Endothelial cell of umbilical vein (primary cell): Measurements from ENCODE around the gene SKOR2. TPM values are rescaled to one million over a fixed set of nuclear protein-coding genes. Genes with fewer than 3 reads are reported as not detected.

Experiments
- BruUV-seq: library from RNA; stranded (reverse); fragments of 400-500 nt; replicated peaks from 2 replicates; lab custom pipeline; 2021; lab: Mats Ljungman, UMichigan
- CTCF ChIA-PET: fragments of 300-600, 350-600 bp; sonication (Branson Sonifier 250); formaldehyde crosslinking; loops from one replicate; lab custom pipeline; 2021; ENCODE audit warnings: antibody characterized with exemption, inconsistent platforms; lab: Charles Lee
- POLR2A ChIA-PET: fragments of 300-600, 350-600 bp; sonication (Branson Sonifier 250); formaldehyde crosslinking; loops from one replicate; lab custom pipeline; 2021; ENCODE audit warnings: antibody characterized with exemption, inconsistent platforms; lab: Charles Lee
- DNase-seq: peaks from one replicate; pipeline ENCODE4 v3.0.0-alpha.2; 2011; ENCODE audit warnings: low read depth, low spot score
- FAIRE-seq: peaks from 2 replicates; lab custom pipeline; 2011; peaks lifted over from hg19 to GRCh38; lab: Jason Lieb, UNC
- H2AFZ ChIP-seq: 2 replicates; pipeline ENCODE4 v1.6.0; 2012; ENCODE audit warnings: low read depth, low read length, control low read depth, inconsistent platforms
- H3K27ac ChIP-seq: 2 replicates; pipeline ENCODE4 v1.5.1; 2011; ENCODE audit warnings: low read depth, mild to moderate bottlenecking, control low read depth, low read length, moderate library complexity; ENCODE audit not compliant: insufficient read depth
- H3K27me3 ChIP-seq, 2 experiments: 2 replicates each; pipeline versions ENCODE4 v1.6.0 to v1.6.1; 2011; ENCODE audit warnings: low read length in 2 of 2, mixed read lengths in 1 of 2; ENCODE audit not compliant: control insufficient read depth in 2 of 2, insufficient read depth in 2 of 2
- H3K36me3 ChIP-seq, 2 experiments: 2 replicates in 1 of 2; 3 replicates in 1 of 2; pipeline ENCODE4 v1.5.1; 2011; ENCODE audit warnings: low read length in 2 of 2, mild to moderate bottlenecking in 1 of 2, moderate library complexity in 1 of 2; ENCODE audit not compliant: control insufficient read depth in 2 of 2, insufficient read depth in 2 of 2; ENCODE audit errors: extremely low read depth in 1 of 2
- H3K4me1 ChIP-seq: 3 replicates; pipeline ENCODE4 v1.5.1; 2011; ENCODE audit warnings: mild to moderate bottlenecking, low read length; ENCODE audit not compliant: control insufficient read depth, insufficient read depth; ENCODE audit errors: extremely low read depth
- H3K4me2 ChIP-seq: 2 replicates; pipeline ENCODE4 v1.6.1; 2011; ENCODE audit warnings: low read length, control low read depth, mixed read lengths; ENCODE audit not compliant: insufficient read depth
- H3K4me3 ChIP-seq, 3 experiments: fragments of 200-600 bp in 1 of 3; sonication (generic), shearing (Covaris generic) in 1 of 3; replicated peaks in 1 of 3; 2 replicates each; pipeline ENCODE4 v1.5.1; 2011 to 2016; ENCODE audit warnings: control low read depth in 3 of 3, low read length in 3 of 3, mild to moderate bottlenecking in 2 of 3, inconsistent platforms in 1 of 3, low read depth in 1 of 3, moderate library complexity in 1 of 3; ENCODE audit not compliant: insufficient read depth in 1 of 3
- H3K79me2 ChIP-seq: 2 replicates; pipeline ENCODE4 v1.6.0; 2012; ENCODE audit warnings: low read length, inconsistent platforms; ENCODE audit not compliant: control insufficient read depth, insufficient read depth
- H3K9ac ChIP-seq: replicated peaks from 2 replicates; pipeline ENCODE3; 2011; ENCODE audit warnings: low read length, control low read depth; ENCODE audit not compliant: insufficient read depth; ENCODE audit errors: extremely low read depth
- H3K9me1 ChIP-seq: replicated peaks from 3 replicates; pipeline ENCODE4 v1.6.0; 2011; ENCODE audit warnings: mild to moderate bottlenecking, low read length; ENCODE audit not compliant: control insufficient read depth, insufficient read depth; ENCODE audit errors: extremely low read depth
- H3K9me3 ChIP-seq: replicated peaks from 2 replicates; pipeline ENCODE4 v1.5.1; 2012; ENCODE audit warnings: low read length, inconsistent platforms; ENCODE audit not compliant: control insufficient read depth, insufficient read depth
- H4K20me1 ChIP-seq: replicated peaks from 2 replicates; pipeline ENCODE3; 2011; ENCODE audit warnings: mild to moderate bottlenecking, low read length; ENCODE audit not compliant: control insufficient read depth, insufficient read depth; ENCODE audit errors: extremely low read depth
- CTCF ChIP-seq, 2 donors: IDR thresholded peaks; 1 replicate in 1 of 2; 2 replicates in 1 of 2; pipeline ENCODE4 v1.5.1; 2011; ENCODE audit warnings: low read length in 2 of 2, mild to moderate bottlenecking in 2 of 2, moderate library complexity in 2 of 2, control low read depth in 1 of 2, inconsistent platforms in 1 of 2, low read depth in 1 of 2; ENCODE audit not compliant: insufficient read depth in 1 of 2; ENCODE audit errors: extremely low read depth in 1 of 2
- EZH2 ChIP-seq: IDR thresholded peaks from 2 replicates; pipeline ENCODE4 v1.6.1; 2012; ENCODE audit warnings: borderline replicate concordance, low read depth, mild to moderate bottlenecking, moderate library complexity, low read length, inconsistent platforms; ENCODE audit not compliant: severe bottlenecking
- FOS ChIP-seq: IDR thresholded peaks from 2 replicates; pipeline ENCODE4 v1.6.1; 2011; ENCODE audit warnings: mild to moderate bottlenecking, low read length, moderate library complexity, borderline replicate concordance; ENCODE audit not compliant: insufficient read depth
- GATA2 ChIP-seq: IDR thresholded peaks from 2 replicates; pipeline ENCODE4 v1.7.0; 2011; ENCODE audit warnings: low read depth, mild to moderate bottlenecking, moderate library complexity, mixed read lengths, low read length; ENCODE audit not compliant: insufficient read length, insufficient read depth
- JUN ChIP-seq: IDR thresholded peaks from 2 replicates; pipeline ENCODE4 v1.6.1; 2011; ENCODE audit warnings: borderline replicate concordance, low read depth; ENCODE audit not compliant: insufficient read length, insufficient read depth
- MAX ChIP-seq: IDR thresholded peaks from 2 replicates; pipeline ENCODE4 v1.6.1; 2011; ENCODE audit not compliant: insufficient read depth, insufficient read length
- MYC ChIP-seq: IDR thresholded peaks from one replicate; pipeline ENCODE4 v1.6.1; 2011; ENCODE audit warnings: mild to moderate bottlenecking, low read depth, low read length
- POLR2A ChIP-seq: IDR thresholded peaks from 2 replicates; pipeline ENCODE4 v1.6.1; 2012; ENCODE audit warnings: low read depth, mild to moderate bottlenecking, control low read depth, low read length
- POLR2AphosphoS5 ChIP-seq: IDR thresholded peaks from 2 replicates; pipeline ENCODE4 v1.6.1; 2012; ENCODE audit warnings: low read depth, mild to moderate bottlenecking, control low read depth, low read length, moderate library complexity; ENCODE audit not compliant: insufficient read depth
- dilution Hi-C: fragments of 300-500 bp; cut with MboI; formaldehyde crosslinking; loops from one replicate; pipeline ENCODE4 v1.15.0; 2019; ENCODE audit warnings: low sequenced_read_pairs; ENCODE audit not compliant: extremely low pct_ligation_motif_present
- intact Hi-C: fragments of 100-400 bp; cut with micrococcal nuclease; formaldehyde crosslinking; loops from one replicate; pipeline ENCODE4 v1.10.0; 2022
- polyA plus RNA-seq, 4 experiments: library from polyadenylated mRNA; depleted of rRNA in 3 of 4; stranded (reverse) in 3 of 4; unstranded in 1 of 4; fragments of >200 nt; gene quantifications; 2 replicates each; pipeline versions ENCODE4 v1.2.1 to v1.2.3, GENCODE V29; 2011 to 2012; ENCODE audit warnings: missing spikeins in 1 of 4
- total RNA-seq: library from RNA; stranded (reverse); gene quantifications from 2 replicates; pipeline ENCODE4 v1.2.3, GENCODE V29; 2021

SKOR2 gene
- total and polyA plus RNA-seq, 2 donors (not counting 3 experiments of a cell fraction or from before 2014, with no cell fraction given): not detected

GRCh38 chr18:47287911-47288585, 36.6 kb upstream of the SKOR2 start:
- dilution Hi-C loops: no loop called here
- FAIRE-seq (no peak), DNase-seq (no peak)
- TF ChIP-seq FOS (no peak), EZH2 (no peak), JUN (no peak), POLR2AphosphoS5 (no peak), MYC (no peak), CTCF (IDR thresholded peaks at IDR 0.05; ENCODE audit: extremely low read depth in 1 of 2, insufficient read depth in 1 of 2, low read depth in 1 of 2, low read length in 2 of 2) (no peak), POLR2A (no peak), MAX (no peak), GATA2 (no peak)
- no peak overlapping the region for H2AFZ ChIP-seq
- H3K27ac ChIP-seq: no peak overlapping the region
- H3K4me2 ChIP-seq: no peak overlapping the region
- H3K4me1 ChIP-seq: no peaks in the 10 kb centered on the region
- ChIA-PET POLR2A (no interaction called here), CTCF (no interaction called here)
- H3K9me1 ChIP-seq: no peaks in the 10 kb centered on the region
- H4K20me1 ChIP-seq: no peaks in the 10 kb centered on the region
- BruUV-seq: no TSS peak
- H3K9ac ChIP-seq: no peak overlapping the region
- H3K4me3 ChIP-seq: no peak overlapping the region
- H3K9me3 ChIP-seq: no peaks in the 10 kb centered on the region
- H3K79me2 ChIP-seq: no peaks in the 10 kb centered on the region
- no peaks in the 10 kb centered on the region for H3K36me3 ChIP-seq
- intact Hi-C loops: no loop called here
- no peaks in the 10 kb centered on the region for H3K27me3 ChIP-seq
